GM13977 (cell line): Measurements from ENCODE around the gene HBA2.
"Not testable (repeated sequence)": the region's sequence is repeated elsewhere in the genome, so short reads cannot be mapped to it uniquely, and the experiment has no call there.

Experiments
- DNase-seq: peaks from one replicate; pipeline ENCODE4 v3.0.0; 2012; ENCODE audit warnings: low spot score
- in situ Hi-C: fragments of 300-500 bp; cut with MboI; formaldehyde crosslinking; loops from one replicate; pipeline ENCODE4 v1.12.0; 2022; ENCODE audit warnings: low sequenced_read_pairs, low pct_unique_long_range_greater_than_20kb, mixed read lengths, inconsistent platforms; ENCODE audit not compliant: unreplicated experiment
- TF ChIP-seq, protein P1 (sequence below): IDR thresholded peaks from 2 replicates; pipeline ENCODE4 v1.5.1; 2012; ENCODE audit warnings: mild to moderate bottlenecking, control low read depth; ENCODE audit not compliant: insufficient read depth; ENCODE audit errors: extremely low read depth, missing control alignments

HBA2 gene

DNA sequence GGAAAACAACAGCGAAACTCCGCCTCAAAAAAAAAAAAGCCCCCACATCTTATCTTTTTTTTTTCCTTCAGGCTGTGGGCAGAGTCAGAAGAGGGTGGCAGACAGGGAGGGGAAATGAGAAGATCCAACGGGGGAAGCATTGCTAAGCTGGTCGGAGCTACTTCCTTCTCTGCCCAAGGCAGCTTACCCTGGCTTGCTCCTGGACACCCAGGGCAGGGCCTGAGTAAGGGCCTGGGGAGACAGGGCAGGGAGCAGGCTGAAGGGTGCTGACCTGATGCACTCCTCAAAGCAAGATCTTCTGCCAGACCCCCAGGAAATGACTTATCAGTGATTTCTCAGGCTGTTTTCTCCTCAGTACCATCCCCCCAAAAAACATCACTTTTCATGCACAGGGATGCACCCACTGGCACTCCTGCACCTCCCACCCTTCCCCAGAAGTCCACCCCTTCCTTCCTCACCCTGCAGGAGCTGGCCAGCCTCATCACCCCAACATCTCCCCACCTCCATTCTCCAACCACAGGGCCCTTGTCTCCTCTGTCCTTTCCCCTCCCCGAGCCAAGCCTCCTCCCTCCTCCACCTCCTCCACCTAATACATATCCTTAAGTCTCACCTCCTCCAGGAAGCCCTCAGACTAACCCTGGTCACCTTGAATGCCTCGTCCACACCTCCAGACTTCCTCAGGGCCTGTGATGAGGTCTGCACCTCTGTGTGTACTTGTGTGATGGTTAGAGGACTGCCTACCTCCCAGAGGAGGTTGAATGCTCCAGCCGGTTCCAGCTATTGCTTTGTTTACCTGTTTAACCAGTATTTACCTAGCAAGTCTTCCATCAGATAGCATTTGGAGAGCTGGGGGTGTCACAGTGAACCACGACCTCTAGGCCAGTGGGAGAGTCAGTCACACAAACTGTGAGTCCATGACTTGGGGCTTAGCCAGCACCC lies 2.6 kb downstream of the HBA2 start:
- in situ Hi-C loops = no loop called here
- DNase-seq = no peak
- TF ChIP-seq, protein P1, sequence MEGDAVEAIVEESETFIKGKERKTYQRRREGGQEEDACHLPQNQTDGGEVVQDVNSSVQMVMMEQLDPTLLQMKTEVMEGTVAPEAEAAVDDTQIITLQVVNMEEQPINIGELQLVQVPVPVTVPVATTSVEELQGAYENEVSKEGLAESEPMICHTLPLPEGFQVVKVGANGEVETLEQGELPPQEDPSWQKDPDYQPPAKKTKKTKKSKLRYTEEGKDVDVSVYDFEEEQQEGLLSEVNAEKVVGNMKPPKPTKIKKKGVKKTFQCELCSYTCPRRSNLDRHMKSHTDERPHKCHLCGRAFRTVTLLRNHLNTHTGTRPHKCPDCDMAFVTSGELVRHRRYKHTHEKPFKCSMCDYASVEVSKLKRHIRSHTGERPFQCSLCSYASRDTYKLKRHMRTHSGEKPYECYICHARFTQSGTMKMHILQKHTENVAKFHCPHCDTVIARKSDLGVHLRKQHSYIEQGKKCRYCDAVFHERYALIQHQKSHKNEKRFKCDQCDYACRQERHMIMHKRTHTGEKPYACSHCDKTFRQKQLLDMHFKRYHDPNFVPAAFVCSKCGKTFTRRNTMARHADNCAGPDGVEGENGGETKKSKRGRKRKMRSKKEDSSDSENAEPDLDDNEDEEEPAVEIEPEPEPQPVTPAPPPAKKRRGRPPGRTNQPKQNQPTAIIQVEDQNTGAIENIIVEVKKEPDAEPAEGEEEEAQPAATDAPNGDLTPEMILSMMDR = no peak

DNA sequence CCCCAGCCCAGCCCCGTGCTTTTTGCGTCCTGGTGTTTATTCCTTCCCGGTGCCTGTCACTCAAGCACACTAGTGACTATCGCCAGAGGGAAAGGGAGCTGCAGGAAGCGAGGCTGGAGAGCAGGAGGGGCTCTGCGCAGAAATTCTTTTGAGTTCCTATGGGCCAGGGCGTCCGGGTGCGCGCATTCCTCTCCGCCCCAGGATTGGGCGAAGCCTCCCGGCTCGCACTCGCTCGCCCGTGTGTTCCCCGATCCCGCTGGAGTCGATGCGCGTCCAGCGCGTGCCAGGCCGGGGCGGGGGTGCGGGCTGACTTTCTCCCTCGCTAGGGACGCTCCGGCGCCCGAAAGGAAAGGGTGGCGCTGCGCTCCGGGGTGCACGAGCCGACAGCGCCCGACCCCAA lies 3.3 kb downstream of the HBA2 start:
- in situ Hi-C loops, DNase-seq: not testable (repeated sequence)

DNA sequence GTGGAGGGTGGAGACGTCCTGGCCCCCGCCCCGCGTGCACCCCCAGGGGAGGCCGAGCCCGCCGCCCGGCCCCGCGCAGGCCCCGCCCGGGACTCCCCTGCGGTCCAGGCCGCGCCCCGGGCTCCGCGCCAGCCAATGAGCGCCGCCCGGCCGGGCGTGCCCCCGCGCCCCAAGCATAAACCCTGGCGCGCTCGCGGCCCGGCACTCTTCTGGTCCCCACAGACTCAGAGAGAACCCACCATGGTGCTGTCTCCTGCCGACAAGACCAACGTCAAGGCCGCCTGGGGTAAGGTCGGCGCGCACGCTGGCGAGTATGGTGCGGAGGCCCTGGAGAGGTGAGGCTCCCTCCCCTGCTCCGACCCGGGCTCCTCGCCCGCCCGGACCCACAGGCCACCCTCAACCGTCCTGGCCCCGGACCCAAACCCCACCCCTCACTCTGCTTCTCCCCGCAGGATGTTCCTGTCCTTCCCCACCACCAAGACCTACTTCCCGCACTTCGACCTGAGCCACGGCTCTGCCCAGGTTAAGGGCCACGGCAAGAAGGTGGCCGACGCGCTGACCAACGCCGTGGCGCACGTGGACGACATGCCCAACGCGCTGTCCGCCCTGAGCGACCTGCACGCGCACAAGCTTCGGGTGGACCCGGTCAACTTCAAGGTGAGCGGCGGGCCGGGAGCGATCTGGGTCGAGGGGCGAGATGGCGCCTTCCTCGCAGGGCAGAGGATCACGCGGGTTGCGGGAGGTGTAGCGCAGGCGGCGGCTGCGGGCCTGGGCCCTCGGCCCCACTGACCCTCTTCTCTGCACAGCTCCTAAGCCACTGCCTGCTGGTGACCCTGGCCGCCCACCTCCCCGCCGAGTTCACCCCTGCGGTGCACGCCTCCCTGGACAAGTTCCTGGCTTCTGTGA lies 4.1 kb downstream of the HBA2 start, which contains the start of gene HBA1:
Gene HBA1 (plus strand): TSS at position 204 of the 906 bp plus-strand sequence. CDS start 37 bp downstream, at position 241.
- in situ Hi-C loops, DNase-seq: not testable (repeated sequence)

DNA sequence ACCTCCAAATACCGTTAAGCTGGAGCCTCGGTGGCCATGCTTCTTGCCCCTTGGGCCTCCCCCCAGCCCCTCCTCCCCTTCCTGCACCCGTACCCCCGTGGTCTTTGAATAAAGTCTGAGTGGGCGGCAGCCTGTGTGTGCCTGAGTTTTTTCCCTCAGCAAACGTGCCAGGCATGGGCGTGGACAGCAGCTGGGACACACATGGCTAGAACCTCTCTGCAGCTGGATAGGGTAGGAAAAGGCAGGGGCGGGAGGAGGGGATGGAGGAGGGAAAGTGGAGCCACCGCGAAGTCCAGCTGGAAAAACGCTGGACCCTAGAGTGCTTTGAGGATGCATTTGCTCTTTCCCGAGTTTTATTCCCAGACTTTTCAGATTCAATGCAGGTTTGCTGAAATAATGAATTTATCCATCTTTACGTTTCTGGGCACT lies 4.7 kb downstream of the HBA2 start:
- TF ChIP-seq, protein P1 = no peak
- in situ Hi-C loops = no loop called here
- no peak for DNase-seq

DNA sequence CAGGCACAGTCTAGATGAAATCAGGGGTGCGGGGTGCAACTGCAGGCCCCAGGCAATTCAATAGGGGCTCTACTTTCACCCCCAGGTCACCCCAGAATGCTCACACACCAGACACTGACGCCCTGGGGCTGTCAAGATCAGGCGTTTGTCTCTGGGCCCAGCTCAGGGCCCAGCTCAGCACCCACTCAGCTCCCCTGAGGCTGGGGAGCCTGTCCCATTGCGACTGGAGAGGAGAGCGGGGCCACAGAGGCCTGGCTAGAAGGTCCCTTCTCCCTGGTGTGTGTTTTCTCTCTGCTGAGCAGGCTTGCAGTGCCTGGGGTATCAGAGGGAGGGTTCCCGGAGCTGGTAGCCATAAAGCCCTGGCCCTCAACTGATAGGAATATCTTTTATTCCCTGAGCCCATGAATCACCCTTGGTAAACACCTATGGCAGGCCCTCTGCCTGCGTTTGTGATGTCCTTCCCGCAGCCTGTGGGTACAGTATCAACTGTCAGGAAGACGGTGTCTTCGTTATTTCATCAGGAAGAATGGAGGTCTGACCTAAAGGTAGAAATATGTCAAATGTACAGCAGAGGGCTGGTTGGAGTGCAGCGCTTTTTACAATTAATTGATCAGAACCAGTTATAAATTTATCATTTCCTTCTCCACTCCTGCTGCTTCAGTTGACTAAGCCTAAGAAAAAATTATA lies 5.4 kb downstream of the HBA2 start:
- TF ChIP-seq, protein P1 = no peak
- in situ Hi-C loops = no loop called here
- no peak for DNase-seq

DNA sequence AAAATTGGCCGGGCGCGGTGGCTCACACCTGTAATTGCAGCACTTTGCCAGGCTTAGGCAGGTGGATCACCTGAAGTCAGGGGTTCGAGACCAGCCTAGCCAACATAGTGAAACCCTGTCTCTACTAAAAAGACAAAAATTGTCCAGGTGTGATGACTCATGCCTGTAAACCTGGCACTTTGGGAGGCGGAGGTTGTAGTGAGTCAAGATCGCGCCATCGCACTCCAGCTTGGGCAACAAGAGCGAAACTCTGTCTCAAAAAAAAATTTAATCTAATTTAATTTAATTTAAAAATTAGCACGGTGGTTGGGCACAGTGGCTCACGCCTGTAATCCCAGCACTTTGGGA lies 6.0 kb downstream of the HBA2 start:
- TF ChIP-seq, protein P1 = no peak
- in situ Hi-C loops = no loop called here
- no peak for DNase-seq

DNA sequence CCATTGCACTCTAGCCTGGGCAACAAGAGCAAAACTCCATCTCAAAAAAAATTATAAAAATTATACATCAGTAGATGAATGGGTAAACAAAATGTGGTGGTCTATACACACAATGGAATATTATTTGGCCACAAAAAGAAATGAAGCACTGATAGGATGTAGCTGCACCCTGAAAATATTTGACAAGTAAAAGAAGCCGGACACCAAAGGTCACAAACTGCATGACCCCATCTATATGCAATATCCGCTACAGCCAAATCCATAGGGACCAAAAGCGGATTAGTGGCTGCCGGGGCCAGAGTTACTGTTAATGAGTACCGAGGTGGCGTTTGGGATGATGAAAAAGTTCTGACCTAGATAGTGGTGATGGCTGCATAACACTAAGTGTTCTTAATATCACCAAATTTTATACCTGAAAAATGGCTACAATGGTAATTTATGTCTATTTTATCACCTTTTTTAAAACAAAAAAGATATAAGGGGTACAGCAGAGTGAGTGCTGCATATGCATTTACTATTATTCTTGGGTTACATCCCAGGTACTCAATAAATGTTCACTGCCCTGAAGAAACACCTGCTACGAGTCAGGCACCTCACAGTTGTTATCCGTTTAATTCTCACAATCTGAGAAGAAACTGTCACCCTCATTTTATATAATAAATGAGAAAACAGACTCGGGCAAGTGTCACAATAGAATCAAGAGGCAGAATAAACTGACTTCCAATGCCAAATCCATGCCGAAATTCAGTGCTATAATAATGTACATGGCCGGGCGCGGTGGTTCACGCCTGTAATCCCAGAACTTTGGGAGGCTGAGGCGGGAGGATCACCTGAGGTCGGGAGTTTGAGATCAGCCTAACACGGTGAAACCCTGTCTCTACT lies 6.8 kb downstream of the HBA2 start:
- TF ChIP-seq, protein P1 = no peak
- DNase-seq = no peak
- in situ Hi-C loops = no loop called here
